PFSK-1 (cell line): ENCODE results near the gene PRDM11.

Experiments
- FOXP2 ChIP-seq: optimal IDR thresholded peaks from 2 replicates; pipeline ENCODE3; 2011; ENCODE audit warnings: borderline replicate concordance, control low read depth, inconsistent platforms; ENCODE audit not compliant: insufficient read depth; ENCODE audit errors: extremely low read length, extremely low read depth
- POLR2AphosphoS5 ChIP-seq: IDR thresholded peaks from 2 replicates; pipeline ENCODE4 v1.6.1; 2012; ENCODE audit warnings: low read depth, mild to moderate bottlenecking, control low read depth, low read length, moderate library complexity
- SIN3A ChIP-seq: IDR thresholded peaks from 2 replicates; pipeline ENCODE4 v1.6.1; 2012; ENCODE audit warnings: mild to moderate bottlenecking, low read length, moderate library complexity, borderline replicate concordance; ENCODE audit not compliant: insufficient read depth
- TAF1 ChIP-seq: IDR thresholded peaks from 2 replicates; pipeline ENCODE4 v1.6.1; 2012; ENCODE audit warnings: low read length, control low read depth, borderline replicate concordance; ENCODE audit not compliant: insufficient read depth
- TF ChIP-seq, protein P1 (sequence below), 2 experiments: IDR thresholded peaks; 2 replicates each; pipeline versions ENCODE4 v1.6.1 to v1.8.0; 2011 to 2012; ENCODE audit warnings: low read depth in 2 of 2, low read length in 2 of 2, control low read depth in 1 of 2, inconsistent platforms in 1 of 2, mild to moderate bottlenecking in 1 of 2, moderate library complexity in 1 of 2; ENCODE audit not compliant: insufficient read depth in 1 of 2

PRDM11 gene

DNA sequence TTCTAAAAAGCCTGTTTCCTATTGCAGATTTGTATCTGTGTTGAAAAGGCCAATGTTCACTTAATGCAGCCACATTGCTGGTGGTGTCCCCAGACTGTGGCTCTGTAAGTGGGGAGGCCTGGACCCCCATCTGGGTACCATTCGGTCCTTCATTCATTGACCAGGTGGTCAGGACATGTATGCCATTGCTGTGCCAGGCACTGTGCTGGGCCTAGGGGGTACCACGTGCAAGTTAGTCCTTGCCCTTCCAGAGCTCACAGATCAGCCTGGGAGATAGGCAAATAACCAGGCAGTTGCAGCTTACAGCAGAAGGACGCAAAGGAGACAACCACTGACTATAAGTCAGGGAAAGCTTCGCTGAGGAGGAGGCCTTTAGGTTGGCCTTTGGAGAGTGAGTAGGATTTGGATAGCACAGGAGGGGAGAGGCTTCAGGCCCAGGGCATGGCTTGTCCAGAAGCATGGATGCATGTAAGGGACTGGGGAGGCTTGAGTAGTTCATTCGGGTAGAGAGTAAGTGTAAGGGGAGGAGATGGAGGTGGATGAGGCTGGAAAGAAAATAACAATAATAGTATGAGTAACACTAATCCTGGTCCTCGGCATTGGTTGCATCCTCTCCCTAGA, 5.0 kb downstream of the PRDM11 start:
- TF ChIP-seq TAF1, result no peak
- TF ChIP-seq, protein P1, sequence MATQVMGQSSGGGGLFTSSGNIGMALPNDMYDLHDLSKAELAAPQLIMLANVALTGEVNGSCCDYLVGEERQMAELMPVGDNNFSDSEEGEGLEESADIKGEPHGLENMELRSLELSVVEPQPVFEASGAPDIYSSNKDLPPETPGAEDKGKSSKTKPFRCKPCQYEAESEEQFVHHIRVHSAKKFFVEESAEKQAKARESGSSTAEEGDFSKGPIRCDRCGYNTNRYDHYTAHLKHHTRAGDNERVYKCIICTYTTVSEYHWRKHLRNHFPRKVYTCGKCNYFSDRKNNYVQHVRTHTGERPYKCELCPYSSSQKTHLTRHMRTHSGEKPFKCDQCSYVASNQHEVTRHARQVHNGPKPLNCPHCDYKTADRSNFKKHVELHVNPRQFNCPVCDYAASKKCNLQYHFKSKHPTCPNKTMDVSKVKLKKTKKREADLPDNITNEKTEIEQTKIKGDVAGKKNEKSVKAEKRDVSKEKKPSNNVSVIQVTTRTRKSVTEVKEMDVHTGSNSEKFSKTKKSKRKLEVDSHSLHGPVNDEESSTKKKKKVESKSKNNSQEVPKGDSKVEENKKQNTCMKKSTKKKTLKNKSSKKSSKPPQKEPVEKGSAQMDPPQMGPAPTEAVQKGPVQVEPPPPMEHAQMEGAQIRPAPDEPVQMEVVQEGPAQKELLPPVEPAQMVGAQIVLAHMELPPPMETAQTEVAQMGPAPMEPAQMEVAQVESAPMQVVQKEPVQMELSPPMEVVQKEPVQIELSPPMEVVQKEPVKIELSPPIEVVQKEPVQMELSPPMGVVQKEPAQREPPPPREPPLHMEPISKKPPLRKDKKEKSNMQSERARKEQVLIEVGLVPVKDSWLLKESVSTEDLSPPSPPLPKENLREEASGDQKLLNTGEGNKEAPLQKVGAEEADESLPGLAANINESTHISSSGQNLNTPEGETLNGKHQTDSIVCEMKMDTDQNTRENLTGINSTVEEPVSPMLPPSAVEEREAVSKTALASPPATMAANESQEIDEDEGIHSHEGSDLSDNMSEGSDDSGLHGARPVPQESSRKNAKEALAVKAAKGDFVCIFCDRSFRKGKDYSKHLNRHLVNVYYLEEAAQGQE (IDR thresholded peaks at IDR 0.05; ENCODE audit: insufficient read depth in 1 of 2, low read depth in 2 of 2, low read length in 2 of 2), result no peak
- no peak for TF ChIP-seq SIN3A
- no peak for TF ChIP-seq FOXP2
- TF ChIP-seq POLR2AphosphoS5, result no peak

DNA sequence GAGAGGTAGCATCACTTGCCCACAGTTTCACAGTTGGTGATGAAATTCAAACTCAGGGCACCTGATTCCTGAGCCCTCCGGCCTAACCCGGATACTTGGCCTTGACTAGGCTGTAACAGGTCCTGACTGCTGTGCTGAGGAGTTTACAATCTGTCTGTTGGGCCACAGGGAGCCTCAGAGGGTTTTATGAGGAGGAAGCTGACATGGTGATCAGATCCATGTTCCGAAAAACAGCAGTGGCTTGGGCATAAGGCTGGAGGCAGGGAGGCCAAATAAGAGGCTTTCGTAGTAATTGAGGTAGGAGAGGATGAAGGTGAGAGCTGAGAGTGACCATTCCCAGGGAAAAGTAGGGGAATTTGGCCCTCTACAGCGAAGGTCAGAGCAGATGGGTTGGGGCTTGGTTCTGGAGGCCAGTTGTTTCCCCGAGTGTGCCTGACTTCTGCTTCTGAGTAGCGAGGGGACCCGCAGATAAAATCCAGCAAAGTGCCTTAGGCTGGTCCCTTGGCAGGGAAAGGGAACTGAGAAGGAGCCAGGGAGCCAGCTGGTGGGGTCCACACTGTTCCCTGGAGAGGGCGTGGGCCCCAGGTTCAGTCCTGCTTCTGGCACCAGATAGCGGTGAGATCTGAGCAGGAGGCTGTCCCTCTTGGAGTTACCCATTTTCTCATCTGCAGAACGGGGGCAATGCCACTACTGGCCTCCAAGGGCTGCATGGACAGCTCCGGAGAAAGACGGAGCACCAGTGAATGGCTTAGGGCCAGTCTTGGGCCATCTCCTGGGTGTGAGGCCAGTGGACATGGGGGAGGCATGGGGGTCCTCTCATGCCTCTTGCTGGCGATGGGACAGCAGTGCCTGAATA, 6.5 kb downstream of the PRDM11 start:
- TF ChIP-seq TAF1 (no peak), POLR2AphosphoS5 (no peak), FOXP2 (no peak), SIN3A (no peak)
- TF ChIP-seq, protein P1 (IDR thresholded peaks at IDR 0.05; ENCODE audit: insufficient read depth in 1 of 2, low read depth in 2 of 2, low read length in 2 of 2), result no peak

DNA sequence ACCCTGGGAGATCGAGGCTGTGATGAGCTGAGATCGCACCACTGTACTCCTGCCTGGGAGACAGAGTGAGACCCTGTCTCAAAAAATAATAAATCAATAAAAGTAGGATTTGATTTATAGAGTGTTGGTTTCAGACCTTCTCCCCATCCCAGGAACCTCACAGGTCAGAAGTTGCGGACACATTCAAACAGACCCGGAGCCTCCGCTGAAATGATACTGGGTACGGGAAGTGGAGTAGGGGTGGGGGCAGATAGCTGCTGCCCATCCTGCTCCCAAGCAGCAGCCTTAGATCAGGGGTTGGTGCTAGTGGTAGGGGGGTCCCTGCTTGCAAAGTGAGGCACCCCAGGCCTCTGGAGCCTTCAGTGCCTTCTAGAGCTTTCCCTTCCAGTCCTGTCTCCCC, 7.8 kb downstream of the PRDM11 start:
- TF ChIP-seq SIN3A, result no peak
- TF ChIP-seq TAF1, result no peak
- TF ChIP-seq FOXP2, result no peak

DNA sequence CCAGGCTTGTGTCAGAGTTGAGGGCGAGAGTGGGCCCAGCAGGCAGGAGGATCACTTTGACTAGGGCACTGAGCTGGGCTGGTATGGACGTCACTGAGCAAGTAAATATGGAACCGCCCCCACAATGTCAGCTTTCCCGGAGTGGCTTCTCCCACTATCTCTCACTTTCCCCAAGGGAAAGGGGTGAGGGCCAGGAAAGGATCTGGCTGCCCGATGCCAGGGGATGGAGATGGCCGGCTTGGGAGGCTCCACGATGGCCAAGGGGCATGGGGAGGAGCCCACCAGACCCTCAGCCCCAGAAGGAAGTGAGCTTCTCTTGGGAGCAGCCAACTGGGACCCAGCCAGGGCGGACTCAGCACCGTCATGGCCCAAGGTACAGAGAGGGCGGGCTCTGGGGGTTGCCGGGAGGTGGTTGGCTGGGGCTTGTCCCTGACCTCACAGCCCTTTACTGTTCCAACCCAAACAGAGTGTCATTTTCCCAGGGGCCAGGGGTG, 8.7 kb downstream of the PRDM11 start:
- TF ChIP-seq SIN3A (no peak), TAF1 (no peak)

DNA sequence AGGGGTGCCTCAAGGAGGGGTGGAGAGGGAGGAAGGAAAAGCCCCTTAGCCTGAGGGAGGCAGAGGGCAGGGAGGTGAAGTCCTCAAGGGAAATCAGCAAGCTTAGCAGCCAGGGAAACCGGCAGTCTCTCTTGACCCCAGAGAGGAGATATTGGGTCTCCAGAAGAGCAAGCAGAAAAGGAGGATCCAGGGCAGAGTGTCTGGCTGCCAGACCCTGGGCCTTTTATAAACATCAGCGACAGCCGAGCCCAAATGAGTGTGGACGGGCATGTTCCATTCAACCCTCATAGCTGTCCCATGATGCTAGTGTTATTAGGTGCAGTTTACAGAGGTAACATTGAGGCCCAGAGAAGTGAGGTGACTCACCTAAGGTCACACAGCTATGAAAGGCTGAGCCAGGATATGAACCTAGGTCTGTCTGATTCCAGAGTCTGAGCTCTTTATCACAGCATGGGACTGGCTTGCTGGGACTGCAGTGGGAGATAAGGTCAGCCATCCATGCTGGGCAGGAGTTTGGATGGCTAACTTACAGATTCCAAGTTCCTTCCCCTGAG, 9.3 kb downstream of the PRDM11 start:
- TF ChIP-seq POLR2AphosphoS5 (no peak), FOXP2 (no peak), TAF1 (no peak), SIN3A (no peak)
- TF ChIP-seq, protein P1 (IDR thresholded peaks at IDR 0.05; ENCODE audit: insufficient read depth in 1 of 2, low read depth in 2 of 2, low read length in 2 of 2), result no peak
